HG02840 (cell line): Measurements from ENCODE around the gene LRRK2.
"Not testable (repeated sequence)": the region's sequence is repeated elsewhere in the genome, so short reads cannot be mapped to it uniquely, and the experiment has no call there.

Source experiments
- ATAC-seq: cut with Tn5 transposase; IDR thresholded peaks from one replicate; pipeline ENCODE4 v1.9.1; 2021; ENCODE audit warnings: mild to moderate bottlenecking, moderate library complexity, moderate number of reproducible peaks; ENCODE audit not compliant: unreplicated experiment, low FRiP score

Gene LRRK2

GRCh38 chr12:40211186-40211585 lies 13.6 kb upstream of the LRRK2 start:
- ATAC-seq = not testable (repeated sequence)

- ATAC-seq = no peak
Observed at GRCh38 chr12:40212566-40212965, 12.2 kb upstream of the LRRK2 start.

- no peak for ATAC-seq
Observed at GRCh38 chr12:40215982-40216381, 8.8 kb upstream of the LRRK2 start.

- no peak for ATAC-seq
Observed at GRCh38 chr12:40216516-40217288, 8.1 kb upstream of the LRRK2 start.

GRCh38 chr12:40219760-40220159 lies 5.0 kb upstream of the LRRK2 start:
- ATAC-seq = no peak

GRCh38 chr12:40222247-40222646 lies 2.5 kb upstream of the LRRK2 start:
- ATAC-seq = no peak

GRCh38 chr12:40223646-40224045 lies 1.2 kb upstream of the LRRK2 start:
- ATAC-seq = no peak

- ATAC-seq = no peak
Observed at GRCh38 chr12:40225337-40225983, 663 bp downstream of the LRRK2 start.

GRCh38 chr12:40225984-40226602 lies 1.3 kb downstream of the LRRK2 start:
- peak; percentile 48 for ATAC-seq

- no peak for ATAC-seq
Observed at GRCh38 chr12:40226705-40227104, 1.9 kb downstream of the LRRK2 start.

- ATAC-seq = no peak
Observed at GRCh38 chr12:40227447-40227846, 2.6 kb downstream of the LRRK2 start.

GRCh38 chr12:40228727-40229126 lies 3.9 kb downstream of the LRRK2 start:
- no peak for ATAC-seq

GRCh38 chr12:40229690-40230651 lies 5.2 kb downstream of the LRRK2 start:
- no peak for ATAC-seq

GRCh38 chr12:40232602-40233001 lies 7.8 kb downstream of the LRRK2 start:
- ATAC-seq = no peak

GRCh38 chr12:40233741-40234367 lies 9.1 kb downstream of the LRRK2 start:
- no peak for ATAC-seq

GRCh38 chr12:40236357-40236850 lies 11.6 kb downstream of the LRRK2 start:
- ATAC-seq = no peak

GRCh38 chr12:40238266-40238902 lies 13.6 kb downstream of the LRRK2 start:
- no peak for ATAC-seq

- no peak for ATAC-seq
Observed at GRCh38 chr12:40238979-40239378, 14.2 kb downstream of the LRRK2 start.

GRCh38 chr12:40240779-40241178 lies 16.0 kb downstream of the LRRK2 start:
- ATAC-seq = no peak
